ENCODE results near the gene CD300LG. TPM values are rescaled to one million over a fixed set of nuclear protein-coding genes. Genes with fewer than 3 reads are reported as not detected.

CD300LG gene
- total RNA-seq, 1 experiment from 2014 or later: not detected

- BruUV-seq (replicated peaks): no TSS peak
- H3K4me1 ChIP-seq (ENCODE audit: insufficient read depth, low read length, poor library complexity, severe bottlenecking): no peaks in the 10 kb centered on the region
- TF ChIP-seq EZH2 (IDR thresholded peaks at IDR 0.05; ENCODE audit: borderline replicate concordance, low read depth, low read length, poor library complexity, severe bottlenecking) (no peak), CTCF (conservative IDR thresholded peaks at IDR 0.05; ENCODE audit: low read depth, low read length) (no peak)
- H3K4me3 ChIP-seq (ENCODE audit: low read depth, low read length, poor library complexity, severe bottlenecking): no peak overlapping the region
- CTCF ChIA-PET: no interaction called here
- intact Hi-C loops (cut with micrococcal nuclease; ENCODE audit: unreplicated experiment): no loop called here
- POLR2A ChIA-PET (ENCODE audit: low non-redundant PET): no interaction called here
- H3K27me3 ChIP-seq (replicated peaks; ENCODE audit: insufficient read depth, low read depth, low read length, poor library complexity): no peaks in the 10 kb centered on the region
- no peaks in the 10 kb centered on the region for H3K9me3 ChIP-seq (ENCODE audit: low read depth, low read length, poor library complexity, severe bottlenecking)
- DNase-seq (ENCODE audit: low spot score): no peak
- no peaks in the 10 kb centered on the region for H3K36me3 ChIP-seq (ENCODE audit: insufficient read depth, low read length, poor library complexity, severe bottlenecking)
- H3K27ac ChIP-seq (ENCODE audit: low read depth, low read length, poor library complexity, severe bottlenecking): no peak overlapping the region
Observed at GRCh38 chr17:43801844-43802243, 45.1 kb upstream of the CD300LG start.

DNA sequence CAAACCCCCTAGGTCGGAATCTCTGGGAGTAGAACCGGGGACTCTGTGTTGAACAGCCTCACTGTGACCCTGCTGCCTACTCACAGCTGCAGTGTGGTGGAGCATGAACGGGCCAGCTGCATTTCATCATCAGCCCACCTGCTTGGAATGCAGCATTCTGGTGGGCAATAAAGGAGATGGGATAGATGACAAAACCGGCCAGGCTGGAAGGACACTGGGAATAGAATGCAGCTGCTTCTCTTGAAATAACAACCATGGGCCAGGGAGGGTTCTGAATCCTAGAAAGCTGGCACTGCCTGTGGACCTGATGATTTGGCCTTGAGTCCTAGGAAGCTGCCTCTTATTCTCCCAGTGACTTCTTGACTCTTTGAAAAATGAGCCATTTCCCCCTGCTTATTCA is 43.2 kb upstream of the CD300LG start:
- BruUV-seq (replicated peaks): no TSS peak
- no peak for DNase-seq (ENCODE audit: low spot score)
- POLR2A ChIA-PET (ENCODE audit: low non-redundant PET): no interaction called here
- no peaks in the 10 kb centered on the region for H3K9me3 ChIP-seq (ENCODE audit: low read depth, low read length, poor library complexity, severe bottlenecking)
- no peaks in the 10 kb centered on the region for H3K36me3 ChIP-seq (ENCODE audit: insufficient read depth, low read length, poor library complexity, severe bottlenecking)
- H3K27me3 ChIP-seq (replicated peaks; ENCODE audit: insufficient read depth, low read depth, low read length, poor library complexity): no peaks in the 10 kb centered on the region
- no peak overlapping the region for H3K4me3 ChIP-seq (ENCODE audit: low read depth, low read length, poor library complexity, severe bottlenecking)
- intact Hi-C loops (cut with micrococcal nuclease; ENCODE audit: unreplicated experiment): no loop called here
- CTCF ChIA-PET: no interaction called here
- H3K4me1 ChIP-seq (ENCODE audit: insufficient read depth, low read length, poor library complexity, severe bottlenecking): no peaks in the 10 kb centered on the region
- TF ChIP-seq CTCF (conservative IDR thresholded peaks at IDR 0.05; ENCODE audit: low read depth, low read length) (no peak), EZH2 (IDR thresholded peaks at IDR 0.05; ENCODE audit: borderline replicate concordance, low read depth, low read length, poor library complexity, severe bottlenecking) (no peak)
- H3K27ac ChIP-seq (ENCODE audit: low read depth, low read length, poor library complexity, severe bottlenecking): no peak overlapping the region

DNA sequence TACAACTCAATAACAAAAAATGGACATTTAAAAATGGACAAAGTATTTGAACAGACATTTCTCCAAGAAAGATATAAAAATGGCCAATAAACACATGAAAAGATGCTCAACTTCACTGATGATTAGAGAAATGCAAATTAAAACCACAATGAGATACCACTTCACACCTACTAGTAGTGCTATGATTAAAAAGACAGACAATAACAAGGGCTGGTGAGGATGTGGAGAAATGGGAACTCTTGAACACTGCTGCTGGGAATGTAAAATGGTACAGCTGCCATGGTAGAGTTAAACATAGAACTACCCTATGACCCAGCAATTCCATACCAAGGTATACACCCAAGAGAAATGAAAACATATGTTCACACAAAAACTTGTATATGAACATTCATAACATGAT is 41.9 kb upstream of the CD300LG start:
- Histone ChIP-seq H3K27me3 (replicated peaks; ENCODE audit: insufficient read depth, low read depth, low read length, poor library complexity) (no peaks in the 10 kb centered on the region), H3K36me3 (ENCODE audit: insufficient read depth, low read length, poor library complexity, severe bottlenecking) (no peaks in the 10 kb centered on the region), H3K27ac (ENCODE audit: low read depth, low read length, poor library complexity, severe bottlenecking) (no peak overlapping the region), H3K4me3 (ENCODE audit: low read depth, low read length, poor library complexity, severe bottlenecking) (no peak overlapping the region), H3K9me3 (ENCODE audit: low read depth, low read length, poor library complexity, severe bottlenecking) (no peaks in the 10 kb centered on the region), H3K4me1 (ENCODE audit: insufficient read depth, low read length, poor library complexity, severe bottlenecking) (no peaks in the 10 kb centered on the region)
- DNase-seq (ENCODE audit: low spot score): no peak
- intact Hi-C loops (cut with micrococcal nuclease; ENCODE audit: unreplicated experiment): no loop called here
- BruUV-seq (replicated peaks): no TSS peak
- POLR2A ChIA-PET (ENCODE audit: low non-redundant PET): no interaction called here
- CTCF ChIA-PET: no interaction called here
- TF ChIP-seq CTCF (conservative IDR thresholded peaks at IDR 0.05; ENCODE audit: low read depth, low read length) (no peak), EZH2 (IDR thresholded peaks at IDR 0.05; ENCODE audit: borderline replicate concordance, low read depth, low read length, poor library complexity, severe bottlenecking) (no peak)
